H1 (cell line): ENCODE data around the gene FARS2. TPM values are rescaled to one million over a fixed set of nuclear protein-coding genes. Genes with fewer than 3 reads are reported as not detected.

Experiments used
- CTCF ChIA-PET: fragments of 300-600 bp; sonication (Branson Sonifier 250); formaldehyde crosslinking; loops from one replicate; lab custom pipeline; 2021; ENCODE audit not compliant: partially characterized antibody; lab: Charles Lee
- POLR2A ChIA-PET: fragments of 300-600 bp; sonication (Branson Sonifier 250); formaldehyde crosslinking; loops from one replicate; lab custom pipeline; 2021; ENCODE audit warnings: inconsistent platforms; ENCODE audit not compliant: partially characterized antibody; lab: Charles Lee
- DNase-seq, 2 experiments: peaks; one replicate each; pipeline versions ENCODE4 v3.0.0 to v3.0.0-alpha.2; 2010 to 2022; ENCODE audit warnings: low spot score in 2 of 2, low read depth in 1 of 2, mixed read lengths in 1 of 2
- FAIRE-seq: peaks from 2 replicates; lab custom pipeline; 2011; peaks lifted over from hg19 to GRCh38; lab: Jason Lieb, UNC
- H2AFZ ChIP-seq: 2 replicates; pipeline ENCODE4 v1.8.1; 2012; ENCODE audit warnings: low read length, inconsistent platforms
- H2AK5ac ChIP-seq: 2 replicates; pipeline ENCODE4 v1.6.1; 2013; ENCODE audit warnings: low read depth, low read length
- H2BK120ac ChIP-seq: replicated peaks from 2 replicates; pipeline ENCODE3; 2013; ENCODE audit warnings: low read depth, low read length, inconsistent platforms
- H2BK12ac ChIP-seq: 2 replicates; pipeline ENCODE4 v1.6.1; 2013; ENCODE audit warnings: low read depth, low read length
- H2BK15ac ChIP-seq: 2 replicates; pipeline ENCODE4 v1.6.1; 2013; ENCODE audit warnings: low read length
- H2BK20ac ChIP-seq: 2 replicates; pipeline ENCODE4 v1.6.1; 2013; ENCODE audit warnings: low read length
- H2BK5ac ChIP-seq: 2 replicates; pipeline ENCODE4 v1.6.1; 2013; ENCODE audit warnings: low read depth, low read length
- H3K14ac ChIP-seq: 2 replicates; pipeline ENCODE4 v1.6.1; 2013; ENCODE audit warnings: inconsistent platforms; ENCODE audit not compliant: insufficient read length
- H3K18ac ChIP-seq: 2 replicates; pipeline ENCODE4 v1.6.1; 2013; ENCODE audit warnings: low read length; ENCODE audit errors: extremely low read depth
- H3K23ac ChIP-seq: 2 replicates; pipeline ENCODE4 v1.6.1; 2013; ENCODE audit warnings: inconsistent platforms; ENCODE audit not compliant: insufficient read length
- H3K23me2 ChIP-seq: 2 replicates; pipeline ENCODE4 v1.6.1; 2013; ENCODE audit warnings: low read depth, low read length
- H3K27ac ChIP-seq: 2 replicates; pipeline ENCODE4 v1.6.1; 2011; ENCODE audit warnings: low read depth, low read length, inconsistent platforms
- H3K27me3 ChIP-seq, 4 experiments: replicated peaks in 1 of 4; 1 replicate in 1 of 4; 2 replicates in 3 of 4; pipeline versions ENCODE4 v1.6.1 to v1.8.1; 2011 to 2013; ENCODE audit warnings: low read length in 3 of 4, mild to moderate bottlenecking in 3 of 4, inconsistent platforms in 2 of 4, mixed read lengths in 2 of 4, moderate library complexity in 1 of 4; ENCODE audit not compliant: control insufficient read depth in 3 of 4, insufficient read depth in 3 of 4; ENCODE audit errors: extremely low read depth in 1 of 4
- H3K36me3 ChIP-seq, 4 experiments: 2 replicates each; pipeline versions ENCODE4 v1.6.1 to v1.8.1; 2011 to 2013; ENCODE audit warnings: mild to moderate bottlenecking in 4 of 4, low read length in 3 of 4, moderate library complexity in 2 of 4, control low read depth in 1 of 4, inconsistent platforms in 1 of 4; ENCODE audit not compliant: insufficient read depth in 4 of 4, control insufficient read depth in 2 of 4
- H3K4ac ChIP-seq: replicated peaks from 2 replicates; pipeline ENCODE3; 2013; ENCODE audit warnings: low read length, low read depth, mixed read lengths, inconsistent platforms; ENCODE audit not compliant: insufficient read length
- H3K4me1 ChIP-seq, 4 experiments: replicated peaks in 1 of 4; 1 replicate in 1 of 4; 2 replicates in 3 of 4; pipeline versions ENCODE4 v1.6.1 to v1.8.1; 2011 to 2013; ENCODE audit warnings: low read length in 3 of 4, inconsistent platforms in 2 of 4, mixed read lengths in 1 of 4; ENCODE audit not compliant: insufficient read depth in 4 of 4, control insufficient read depth in 3 of 4
- H3K4me2 ChIP-seq, 2 experiments: 2 replicates each; pipeline versions ENCODE4 v1.6.1 to v1.8.1; 2011 to 2013; ENCODE audit warnings: low read depth in 2 of 2, low read length in 2 of 2, control low read depth in 1 of 2, inconsistent platforms in 1 of 2, mild to moderate bottlenecking in 1 of 2; ENCODE audit not compliant: insufficient read depth in 1 of 2
- H3K4me3 ChIP-seq, 4 experiments: fragments of 200-600, 300-600 bp in 1 of 4; sonication (generic), shearing (Covaris generic), sonication (Bioruptor Twin) in 1 of 4; 2 replicates each; pipeline versions ENCODE4 v1.5.1 to v1.8.1; 2011 to 2016; ENCODE audit warnings: low read length in 4 of 4, low read depth in 3 of 4, control low read depth in 2 of 4, inconsistent platforms in 2 of 4, mild to moderate bottlenecking in 2 of 4, mixed read lengths in 1 of 4, moderate library complexity in 1 of 4; ENCODE audit not compliant: insufficient read depth in 2 of 4; ENCODE audit errors: extremely low read depth in 1 of 4
- H3K56ac ChIP-seq: replicated peaks from 2 replicates; pipeline ENCODE3; 2013; ENCODE audit warnings: low read depth, mild to moderate bottlenecking, mixed read lengths, low read length, inconsistent platforms; ENCODE audit not compliant: insufficient read length
- H3K79me1 ChIP-seq: 2 replicates; pipeline ENCODE4 v1.6.1; 2013; ENCODE audit warnings: low read depth, low read length, control low read depth
- H3K79me2 ChIP-seq, 2 experiments: 2 replicates each; pipeline versions ENCODE4 v1.6.1 to v1.8.1; 2012 to 2013; ENCODE audit warnings: low read length in 2 of 2, mild to moderate bottlenecking in 2 of 2, inconsistent platforms in 1 of 2; ENCODE audit not compliant: insufficient read depth in 2 of 2, control insufficient read depth in 1 of 2
- H3K9ac ChIP-seq, 4 experiments: replicated peaks in 1 of 4; 1 replicate in 1 of 4; 2 replicates in 3 of 4; pipeline versions ENCODE4 v1.6.1 to v1.8.1; 2011 to 2013; ENCODE audit warnings: low read depth in 3 of 4, low read length in 3 of 4, control low read depth in 2 of 4, mild to moderate bottlenecking in 2 of 4, moderate library complexity in 2 of 4, inconsistent platforms in 1 of 4; ENCODE audit errors: extremely low read depth in 1 of 4
- H3K9me3 ChIP-seq, 2 experiments: 2 replicates each; pipeline versions ENCODE4 v1.6.1 to v1.8.1; 2012 to 2013; ENCODE audit warnings: mild to moderate bottlenecking in 2 of 2, moderate library complexity in 2 of 2, control low read depth in 1 of 2, inconsistent platforms in 1 of 2, low read depth in 1 of 2, low read length in 1 of 2, mixed read lengths in 1 of 2; ENCODE audit not compliant: insufficient read depth in 2 of 2
- H4K20me1 ChIP-seq, 2 experiments: replicated peaks in 1 of 2; 2 replicates each; pipeline versions ENCODE3 to v1.8.1; 2011 to 2013; ENCODE audit warnings: inconsistent platforms in 2 of 2, low read length in 2 of 2, mild to moderate bottlenecking in 1 of 2; ENCODE audit not compliant: insufficient read depth in 2 of 2, control insufficient read depth in 1 of 2
- H4K5ac ChIP-seq: 2 replicates; pipeline ENCODE4 v1.6.1; 2013; ENCODE audit warnings: low read length, low read depth, mixed read lengths, inconsistent platforms; ENCODE audit not compliant: insufficient read length
- H4K8ac ChIP-seq: 2 replicates; pipeline ENCODE4 v1.8.0; 2013; ENCODE audit warnings: mild to moderate bottlenecking, moderate library complexity, low read length, inconsistent platforms; ENCODE audit not compliant: insufficient read depth; ENCODE audit errors: extremely low read depth
- H4K91ac ChIP-seq: replicated peaks from 2 replicates; pipeline ENCODE3; 2013; ENCODE audit warnings: low read length, mixed read lengths, inconsistent platforms; ENCODE audit not compliant: insufficient read length
- BACH1 ChIP-seq: IDR thresholded peaks from 2 replicates; pipeline ENCODE4 v1.6.1; 2012; ENCODE audit warnings: low read length, improper control_type of control experiment
- CBX8 ChIP-seq: fragments of 300-800, 300-1000 bp; sonication (generic); IDR thresholded peaks from 2 replicates; pipeline ENCODE4 v1.7.1; 2016; ENCODE audit warnings: low read depth, low read length, borderline replicate concordance
- CHD1 ChIP-seq: IDR thresholded peaks from 2 replicates; pipeline ENCODE4 v1.6.1; 2012; ENCODE audit warnings: low read depth, low read length, improper control_type of control experiment
- CHD2 ChIP-seq: IDR thresholded peaks from 2 replicates; pipeline ENCODE4 v1.6.1; 2012; ENCODE audit warnings: low read length, improper control_type of control experiment
- CTBP2 ChIP-seq: IDR thresholded peaks from 2 replicates; pipeline ENCODE4 v1.7.0; 2011; ENCODE audit warnings: borderline replicate concordance, mild to moderate bottlenecking, moderate library complexity, mixed read lengths, low read length; ENCODE audit not compliant: insufficient read depth, insufficient read length
- E2F6 ChIP-seq: IDR thresholded peaks from 2 replicates; pipeline ENCODE4 v1.6.1; 2012; ENCODE audit warnings: inconsistent platforms
- EZH2 ChIP-seq: fragments of 200-600 bp; sonication (generic); IDR thresholded peaks from 2 replicates; pipeline ENCODE4 v1.7.1; 2012; ENCODE audit warnings: low read depth, mild to moderate bottlenecking, moderate library complexity, low read length, inconsistent platforms; ENCODE audit not compliant: severe bottlenecking
- GABPA ChIP-seq: IDR thresholded peaks from 2 replicates; pipeline ENCODE4 v1.6.1; 2011; ENCODE audit warnings: mild to moderate bottlenecking, low read length, moderate library complexity, borderline replicate concordance; ENCODE audit not compliant: insufficient read depth
- HDAC6 ChIP-seq: IDR thresholded peaks from one replicate; pipeline ENCODE4 v1.7.1; 2012; ENCODE audit warnings: low read depth, mild to moderate bottlenecking, inconsistent platforms, low read length, moderate library complexity
- RXRA ChIP-seq: IDR thresholded peaks from 2 replicates; pipeline ENCODE4 v1.6.1; 2011; ENCODE audit warnings: low read depth, mild to moderate bottlenecking, low read length, moderate library complexity; ENCODE audit not compliant: insufficient read depth
- SAP30 ChIP-seq: fragments of 300-600 bp; sonication (generic); IDR thresholded peaks from 2 replicates; pipeline ENCODE4 v1.7.1; 2012; ENCODE audit warnings: low read length, moderate library complexity, mild to moderate bottlenecking, inconsistent platforms; ENCODE audit not compliant: insufficient read depth, insufficient replicate concordance
- SP1 ChIP-seq: IDR thresholded peaks from 2 replicates; pipeline ENCODE4 v1.6.1; 2011; ENCODE audit warnings: low read depth, low read length
- SUZ12 ChIP-seq: fragments of 200-600 bp; sonication (generic); IDR thresholded peaks from 2 replicates; pipeline ENCODE4 v1.6.1; 2012; ENCODE audit warnings: mild to moderate bottlenecking, inconsistent platforms, low read length, moderate library complexity, mixed read lengths
- TBP ChIP-seq: IDR thresholded peaks from 2 replicates; pipeline ENCODE4 v1.6.1; 2011; ENCODE audit warnings: low read depth, low read length, improper control_type of control experiment
- WGBS, 2 experiments: shearing (Covaris generic) in 1 of 2; methylation state at CpG; one replicate each; pipeline versions ENCODE4 v1.1.6 to v1.1.7; 2013 to 2015; ENCODE audit warnings: low lambda C conversion rate in 2 of 2, mixed read lengths in 2 of 2, inconsistent platforms in 1 of 2, low coverage in 1 of 2, missing lambda C conversion rate in 1 of 2; ENCODE audit not compliant: insufficient replicate concordance in 2 of 2, insufficient coverage in 1 of 2, insufficient read length in 1 of 2; ENCODE audit errors: extremely low coverage in 1 of 2, missing lambda C conversion rate in 1 of 2; 5-methylcytosine and 5-hydroxymethylcytosine counted together
- polyA plus RNA-seq, 7 experiments: library from polyadenylated mRNA; depleted of rRNA in 3 of 7; stranded (reverse) in 5 of 7; unstranded in 2 of 7; fragments of >200 nt in 5 of 7; fragments of 200-250 nt in 2 of 7; gene quantifications; 1 replicate in 5 of 7; 2 replicates in 1 of 7; 4 replicates in 1 of 7; pipeline versions ENCODE4 v1.2.1 to v1.2.3, GENCODE V29; 2011 to 2013; ENCODE audit warnings: missing spikeins in 2 of 7, mixed read lengths in 2 of 7
- total RNA-seq: library from RNA; stranded (reverse); fragmentation: NEBNext Ultra II Directional; extraction: Animal tissue kit (Norgen Biotek cat#: 25700); gene quantifications from 2 replicates; pipeline ENCODE4 v1.2.1, GENCODE V29; 2021

FARS2 gene
- total and polyA plus RNA-seq, 2 of the 8 experiments (the other 6 are each of a cell fraction or from before 2014, with no cell fraction given): 11.7 to 14.4 TPM

- Histone ChIP-seq H3K14ac (no peak overlapping the region), H3K27ac (no peak overlapping the region), H2BK120ac (no peak overlapping the region), H2AFZ (no peak overlapping the region), H2BK15ac (no peak overlapping the region), H4K20me1 (no peaks in the 10 kb centered on the region), H4K8ac (no peak overlapping the region), H3K79me2 (no peaks in the 10 kb centered on the region), H3K4ac (no peak overlapping the region), H2BK20ac (no peak overlapping the region), H3K9ac (no peak overlapping the region), H3K4me3 (no peak overlapping the region), H3K9me3 (no peaks in the 10 kb centered on the region), H2BK5ac (no peak overlapping the region), H2AK5ac (no peak overlapping the region), H3K4me2 (no peak overlapping the region), H3K23ac (no peak overlapping the region), H4K91ac (no peak overlapping the region), H4K5ac (no peak overlapping the region), H3K4me1 (peaks cover 0 to 2% (median under 1%) of the 10 kb centered on the region in 4 experiments; a peak in 2 of 7 replicates), H3K36me3 (no peaks in the 10 kb centered on the region), H3K27me3 (no peaks in the 10 kb centered on the region), H3K79me1 (no peaks in the 10 kb centered on the region), H2BK12ac (no peak overlapping the region), H3K56ac (no peak overlapping the region), H3K18ac (no peak overlapping the region), H3K23me2 (no peaks in the 10 kb centered on the region)
- FAIRE-seq (no peak), DNase-seq (no peak)
- 78% methylated on average over 3 of the region's 3 CpGs; no CpG with 5 or more reads in 1 of the 2 experiments for WGBS, 2 experiments
- CTCF ChIA-PET: interaction anchor here (0.6 to 2.7 kb wide), 9 partner anchors 8 to 135 kb away, joined by 3 to 12 read pairs (median 3); no protein-coding TSS in a partner anchor
- POLR2A ChIA-PET: no interaction called here
- TF ChIP-seq CBX8: no peak
- no peak for TF ChIP-seq CHD1
- no peak for TF ChIP-seq SUZ12
- TF ChIP-seq RXRA: no peak
- no peak for TF ChIP-seq HDAC6
- no peak for TF ChIP-seq TBP
- no peak for TF ChIP-seq CHD2
- no peak for TF ChIP-seq CTBP2
- no peak for TF ChIP-seq SP1
- TF ChIP-seq EZH2: no peak
- TF ChIP-seq BACH1: no peak
- no peak for TF ChIP-seq E2F6
- TF ChIP-seq GABPA: no peak
- TF ChIP-seq SAP30: no peak
These were observed 485.4 kb downstream of the FARS2 start for GRCh38 chr6:5746759-5747130.
